K562 (cell line): ENCODE data around the gene CALD1. TPM values are rescaled to one million over a fixed set of nuclear protein-coding genes. Genes with fewer than 3 reads are reported as not detected.

ENCODE experiments used
- ATAC-seq: fragments of 200-7000 bp; cut with Tn5 transposase; 3 replicates; pipeline ENCODE4 v1.9.1; 2020; ENCODE audit warnings: moderate library complexity
- BruUV-seq: library from RNA; stranded (reverse); fragments of 400-500 nt; replicated peaks from 2 replicates; lab custom pipeline; 2021; lab: Mats Ljungman, UMichigan
- CTCF ChIA-PET: fragments of 300-600 bp; formaldehyde crosslinking; extraction: SDS; loops from one replicate; lab custom pipeline; 2021; ENCODE audit warnings: low intra/inter-chr PET ratio; lab: Yijun Ruan, JAX
- POLR2A ChIA-PET: fragments of 300-600, 350-650 bp; sonication (Branson Sonifier 250); formaldehyde crosslinking; extraction: SDS; loops from one replicate; lab custom pipeline; 2021; ENCODE audit warnings: antibody characterized with exemption, inconsistent platforms; lab: Yijun Ruan, JAX
- DNase-seq, 4 experiments: peaks; one replicate each; pipeline versions ENCODE4 v3.0.0 to v3.0.0-alpha.2; 2011 to 2018; ENCODE audit warnings: low spot score in 3 of 4, mixed read lengths in 3 of 4; ENCODE audit errors: extremely low read depth in 1 of 4
- FAIRE-seq: peaks from 2 replicates; lab custom pipeline; 2011; peaks lifted over from hg19 to GRCh38; lab: Jason Lieb, UNC
- H2AFZ ChIP-seq: 2 replicates; pipeline ENCODE4 v1.6.0; 2011; ENCODE audit warnings: low read depth, low read length, control low read depth, inconsistent platforms
- H3K27ac ChIP-seq: fragments of 200-600 bp; 3 replicates; pipeline ENCODE4 v1.8.0; 2011; ENCODE audit warnings: low read depth, mild to moderate bottlenecking, control low read depth, inconsistent platforms, low read length, moderate library complexity, mixed read lengths; ENCODE audit errors: extremely low read depth
- H3K27me3 ChIP-seq, 2 experiments: fragments of 300-600 bp in 1 of 2; 2 replicates in 1 of 2; 3 replicates in 1 of 2; pipeline versions ENCODE4 v1.6.0 to v1.8.0; 2011; ENCODE audit warnings: inconsistent platforms in 2 of 2, low read length in 2 of 2, mild to moderate bottlenecking in 1 of 2, mixed read lengths in 1 of 2, moderate library complexity in 1 of 2; ENCODE audit not compliant: control insufficient read depth in 2 of 2, insufficient read depth in 2 of 2
- H3K36me3 ChIP-seq: fragments of 300-600 bp; 3 replicates; pipeline ENCODE4 v1.8.0; 2011; ENCODE audit warnings: mild to moderate bottlenecking, low read length, inconsistent platforms; ENCODE audit not compliant: control insufficient read depth, insufficient read depth
- H3K4me1 ChIP-seq, 2 experiments: fragments of 200-600 bp in 1 of 2; replicated peaks in 1 of 2; 2 replicates in 1 of 2; 3 replicates in 1 of 2; pipeline versions ENCODE4 v1.5.1 to v1.8.0; 2011; ENCODE audit warnings: inconsistent platforms in 2 of 2, low read length in 2 of 2, mild to moderate bottlenecking in 1 of 2, mixed read lengths in 1 of 2, moderate library complexity in 1 of 2; ENCODE audit not compliant: control insufficient read depth in 2 of 2, insufficient read depth in 2 of 2
- H3K4me2 ChIP-seq: 2 replicates; pipeline ENCODE4 v1.6.1; 2011; ENCODE audit warnings: low read length, control low read depth, inconsistent platforms, mixed read lengths; ENCODE audit not compliant: insufficient read depth
- H3K4me3 ChIP-seq: fragments of 200-600 bp; sonication (generic), shearing (Covaris generic); 2 replicates; pipeline ENCODE4 v1.5.1; 2016; ENCODE audit warnings: control low read depth, inconsistent platforms
- H3K79me2 ChIP-seq: fragments of 200-600 bp; 3 replicates; pipeline ENCODE4 v1.8.0; 2011; ENCODE audit warnings: low read length, inconsistent platforms; ENCODE audit not compliant: control insufficient read depth, insufficient read depth
- H3K9ac ChIP-seq, 2 experiments: 2 replicates each; pipeline versions ENCODE4 v1.6.0 to v1.6.1; 2011; ENCODE audit warnings: low read depth in 2 of 2, low read length in 2 of 2, control low read depth in 1 of 2, inconsistent platforms in 1 of 2, mild to moderate bottlenecking in 1 of 2, mixed read lengths in 1 of 2; ENCODE audit not compliant: insufficient read depth in 1 of 2
- H3K9me1 ChIP-seq: one replicate; pipeline ENCODE4 v1.6.0; 2011; ENCODE audit warnings: inconsistent platforms, mild to moderate bottlenecking, low read length, moderate library complexity; ENCODE audit not compliant: control insufficient read depth, insufficient read depth
- H3K9me3 ChIP-seq: replicated peaks from 2 replicates; pipeline ENCODE4 v1.5.1; 2011; ENCODE audit warnings: low read depth, low read length, inconsistent platforms; ENCODE audit not compliant: control insufficient read depth, insufficient read depth
- H4K20me1 ChIP-seq: replicated peaks from 2 replicates; pipeline ENCODE4 v1.6.1; 2011; ENCODE audit warnings: low read length, inconsistent platforms, mixed read lengths; ENCODE audit not compliant: control insufficient read depth, insufficient read depth
- HNRNPUL1 ChIP-seq: fragments of 200-400 bp; formaldehyde crosslinking; IDR thresholded peaks from 2 replicates; pipeline ENCODE4 v1.6.1; 2017; ENCODE audit warnings: low read length
- SPI1 ChIP-seq: IDR thresholded peaks from 2 replicates; pipeline ENCODE4 v1.6.1; 2011; ENCODE audit warnings: low read depth, low read length, control low read depth, borderline replicate concordance
- ZBTB1 ChIP-seq: sonication (generic); formaldehyde crosslinking; IDR thresholded peaks from 2 replicates; pipeline ENCODE4 v1.8.1; 2023; ENCODE audit warnings: missing genetic modification reagents, low read depth, mild to moderate bottlenecking, borderline replicate concordance
- ZNF699 ChIP-seq: fragments of 250-450 bp; sonication (Bioruptor Pico); IDR thresholded peaks from 2 replicates; pipeline ENCODE4 v1.8.0; 2021; ENCODE audit warnings: mild to moderate bottlenecking, moderate library complexity; ENCODE audit not compliant: insufficient replicate concordance
- WGBS: fragments of 100-300 bp; shearing (Covaris generic); methylation state at CpG from one replicate; pipeline ENCODE4 v1.1.6; 2016; ENCODE audit warnings: low coverage, mixed read lengths; ENCODE audit not compliant: insufficient coverage; ENCODE audit errors: missing lambda C conversion rate; 5-methylcytosine and 5-hydroxymethylcytosine counted together
- in situ Hi-C: fragments of 300-500 bp; cut with MboI; formaldehyde crosslinking; loops from 4 replicates; pipeline ENCODE4 v1.15.0; 2018; ENCODE audit warnings: inconsistent platforms, mixed read lengths
- intact Hi-C: fragments of 100-400 bp; cut with micrococcal nuclease; formaldehyde crosslinking; loops from 2 replicates; pipeline ENCODE4 v1.14.2; 2022
- polyA plus RNA-seq, 8 experiments: library from polyadenylated mRNA; depleted of rRNA in 4 of 8; stranded (reverse) in 5 of 8; unstranded in 3 of 8; fragments of >200 nt; fragmentation: Nextera tagmentation in 2 of 8; fragmentation: Illumina TruSeq in 1 of 8; extraction: Ambion mirVana in 2 of 8; extraction: Trizol in 1 of 8; gene quantifications; 2 replicates each; pipeline versions ENCODE4 v1.2.1 to v1.2.3, GENCODE V29; 2011 to 2014; ENCODE audit warnings: inconsistent platforms in 1 of 8, missing spikeins in 1 of 8
- total RNA-seq, 7 experiments: library from RNA; depleted of rRNA in 6 of 7; stranded (reverse); fragments of >200 nt in 6 of 7; fragmentation: Illumina TruSeq in 2 of 7; extraction: Trizol in 2 of 7; gene quantifications; 2 replicates each; pipeline versions ENCODE4 v1.2.1 to v1.2.3, GENCODE V29; 2011 to 2021; ENCODE audit warnings: low replicate concordance in 1 of 7
- TF ChIP-seq, protein P1 (sequence below): fragments of 450-650 bp; IDR thresholded peaks from 2 replicates; pipeline ENCODE4 v1.6.1; 2016; ENCODE audit warnings: mild to moderate bottlenecking, moderate library complexity

CALD1 gene
- total and polyA plus RNA-seq, 9 of the 15 experiments (the other 6 are each of a cell fraction or from before 2014, with no cell fraction given) = 0.40 TPM; not detected in 8

DNA sequence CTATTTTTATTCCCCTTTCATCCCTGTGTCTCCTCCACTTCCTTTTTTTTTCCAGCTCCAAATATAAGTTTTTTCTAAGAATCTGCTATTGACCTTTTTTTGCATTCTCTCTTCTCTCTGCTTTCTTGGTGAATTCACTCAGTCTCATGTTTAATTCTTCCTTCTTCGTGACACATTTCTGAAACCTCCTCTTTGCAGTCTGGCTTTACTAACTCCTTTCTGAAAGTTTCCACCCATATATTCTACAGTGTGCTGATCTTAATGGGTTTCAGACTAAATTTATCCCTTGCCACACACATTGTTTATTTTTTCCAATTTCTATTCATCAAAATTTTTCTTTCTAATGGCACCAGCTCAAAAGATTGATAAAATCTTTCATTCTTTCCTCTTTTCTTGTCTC lies 47.8 kb upstream of the CALD1 start:
- no peak overlapping the region for H2AFZ ChIP-seq
- CTCF ChIA-PET = no interaction called here
- ATAC-seq = no peak

More for the DNA sequence above, 47.8 kb upstream of the CALD1 start:
- BruUV-seq = no TSS peak
- no peaks in the 10 kb centered on the region for H3K36me3 ChIP-seq
- peaks cover 21 to 28% of the 10 kb centered on the region in 2 experiments; a peak in 4 of 5 replicates for H3K27me3 ChIP-seq
- H3K79me2 ChIP-seq = no peaks in the 10 kb centered on the region
- no peaks in the 10 kb centered on the region for H4K20me1 ChIP-seq
- no peak for TF ChIP-seq ZBTB1
- TF ChIP-seq SPI1 = peak; percentile 28; the same call in 1 of the 2 replicates
- no peak for TF ChIP-seq ZNF699
- TF ChIP-seq, protein P1, sequence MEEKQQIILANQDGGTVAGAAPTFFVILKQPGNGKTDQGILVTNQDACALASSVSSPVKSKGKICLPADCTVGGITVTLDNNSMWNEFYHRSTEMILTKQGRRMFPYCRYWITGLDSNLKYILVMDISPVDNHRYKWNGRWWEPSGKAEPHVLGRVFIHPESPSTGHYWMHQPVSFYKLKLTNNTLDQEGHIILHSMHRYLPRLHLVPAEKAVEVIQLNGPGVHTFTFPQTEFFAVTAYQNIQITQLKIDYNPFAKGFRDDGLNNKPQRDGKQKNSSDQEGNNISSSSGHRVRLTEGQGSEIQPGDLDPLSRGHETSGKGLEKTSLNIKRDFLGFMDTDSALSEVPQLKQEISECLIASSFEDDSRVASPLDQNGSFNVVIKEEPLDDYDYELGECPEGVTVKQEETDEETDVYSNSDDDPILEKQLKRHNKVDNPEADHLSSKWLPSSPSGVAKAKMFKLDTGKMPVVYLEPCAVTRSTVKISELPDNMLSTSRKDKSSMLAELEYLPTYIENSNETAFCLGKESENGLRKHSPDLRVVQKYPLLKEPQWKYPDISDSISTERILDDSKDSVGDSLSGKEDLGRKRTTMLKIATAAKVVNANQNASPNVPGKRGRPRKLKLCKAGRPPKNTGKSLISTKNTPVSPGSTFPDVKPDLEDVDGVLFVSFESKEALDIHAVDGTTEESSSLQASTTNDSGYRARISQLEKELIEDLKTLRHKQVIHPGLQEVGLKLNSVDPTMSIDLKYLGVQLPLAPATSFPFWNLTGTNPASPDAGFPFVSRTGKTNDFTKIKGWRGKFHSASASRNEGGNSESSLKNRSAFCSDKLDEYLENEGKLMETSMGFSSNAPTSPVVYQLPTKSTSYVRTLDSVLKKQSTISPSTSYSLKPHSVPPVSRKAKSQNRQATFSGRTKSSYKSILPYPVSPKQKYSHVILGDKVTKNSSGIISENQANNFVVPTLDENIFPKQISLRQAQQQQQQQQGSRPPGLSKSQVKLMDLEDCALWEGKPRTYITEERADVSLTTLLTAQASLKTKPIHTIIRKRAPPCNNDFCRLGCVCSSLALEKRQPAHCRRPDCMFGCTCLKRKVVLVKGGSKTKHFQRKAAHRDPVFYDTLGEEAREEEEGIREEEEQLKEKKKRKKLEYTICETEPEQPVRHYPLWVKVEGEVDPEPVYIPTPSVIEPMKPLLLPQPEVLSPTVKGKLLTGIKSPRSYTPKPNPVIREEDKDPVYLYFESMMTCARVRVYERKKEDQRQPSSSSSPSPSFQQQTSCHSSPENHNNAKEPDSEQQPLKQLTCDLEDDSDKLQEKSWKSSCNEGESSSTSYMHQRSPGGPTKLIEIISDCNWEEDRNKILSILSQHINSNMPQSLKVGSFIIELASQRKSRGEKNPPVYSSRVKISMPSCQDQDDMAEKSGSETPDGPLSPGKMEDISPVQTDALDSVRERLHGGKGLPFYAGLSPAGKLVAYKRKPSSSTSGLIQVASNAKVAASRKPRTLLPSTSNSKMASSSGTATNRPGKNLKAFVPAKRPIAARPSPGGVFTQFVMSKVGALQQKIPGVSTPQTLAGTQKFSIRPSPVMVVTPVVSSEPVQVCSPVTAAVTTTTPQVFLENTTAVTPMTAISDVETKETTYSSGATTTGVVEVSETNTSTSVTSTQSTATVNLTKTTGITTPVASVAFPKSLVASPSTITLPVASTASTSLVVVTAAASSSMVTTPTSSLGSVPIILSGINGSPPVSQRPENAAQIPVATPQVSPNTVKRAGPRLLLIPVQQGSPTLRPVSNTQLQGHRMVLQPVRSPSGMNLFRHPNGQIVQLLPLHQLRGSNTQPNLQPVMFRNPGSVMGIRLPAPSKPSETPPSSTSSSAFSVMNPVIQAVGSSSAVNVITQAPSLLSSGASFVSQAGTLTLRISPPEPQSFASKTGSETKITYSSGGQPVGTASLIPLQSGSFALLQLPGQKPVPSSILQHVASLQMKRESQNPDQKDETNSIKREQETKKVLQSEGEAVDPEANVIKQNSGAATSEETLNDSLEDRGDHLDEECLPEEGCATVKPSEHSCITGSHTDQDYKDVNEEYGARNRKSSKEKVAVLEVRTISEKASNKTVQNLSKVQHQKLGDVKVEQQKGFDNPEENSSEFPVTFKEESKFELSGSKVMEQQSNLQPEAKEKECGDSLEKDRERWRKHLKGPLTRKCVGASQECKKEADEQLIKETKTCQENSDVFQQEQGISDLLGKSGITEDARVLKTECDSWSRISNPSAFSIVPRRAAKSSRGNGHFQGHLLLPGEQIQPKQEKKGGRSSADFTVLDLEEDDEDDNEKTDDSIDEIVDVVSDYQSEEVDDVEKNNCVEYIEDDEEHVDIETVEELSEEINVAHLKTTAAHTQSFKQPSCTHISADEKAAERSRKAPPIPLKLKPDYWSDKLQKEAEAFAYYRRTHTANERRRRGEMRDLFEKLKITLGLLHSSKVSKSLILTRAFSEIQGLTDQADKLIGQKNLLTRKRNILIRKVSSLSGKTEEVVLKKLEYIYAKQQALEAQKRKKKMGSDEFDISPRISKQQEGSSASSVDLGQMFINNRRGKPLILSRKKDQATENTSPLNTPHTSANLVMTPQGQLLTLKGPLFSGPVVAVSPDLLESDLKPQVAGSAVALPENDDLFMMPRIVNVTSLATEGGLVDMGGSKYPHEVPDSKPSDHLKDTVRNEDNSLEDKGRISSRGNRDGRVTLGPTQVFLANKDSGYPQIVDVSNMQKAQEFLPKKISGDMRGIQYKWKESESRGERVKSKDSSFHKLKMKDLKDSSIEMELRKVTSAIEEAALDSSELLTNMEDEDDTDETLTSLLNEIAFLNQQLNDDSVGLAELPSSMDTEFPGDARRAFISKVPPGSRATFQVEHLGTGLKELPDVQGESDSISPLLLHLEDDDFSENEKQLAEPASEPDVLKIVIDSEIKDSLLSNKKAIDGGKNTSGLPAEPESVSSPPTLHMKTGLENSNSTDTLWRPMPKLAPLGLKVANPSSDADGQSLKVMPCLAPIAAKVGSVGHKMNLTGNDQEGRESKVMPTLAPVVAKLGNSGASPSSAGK = no peak
- no peak for TF ChIP-seq HNRNPUL1
- H3K4me2 ChIP-seq = no peak overlapping the region
- in situ Hi-C loops (no loop called here), intact Hi-C loops (loop anchor here (10.0 kb wide), 1 partner anchor 297 kb away; no protein-coding TSS in a partner anchor)
- WGBS = 5% methylated on average over 1 of the region's 1 CpG
- POLR2A ChIA-PET = interaction anchor here (0.6 to 0.7 kb wide), 2 partner anchors 34 to 260 kb away, joined by 3 to 4 read pairs; no protein-coding TSS in a partner anchor
- no peak overlapping the region for H3K27ac ChIP-seq
- H3K4me1 ChIP-seq = no peaks in the 10 kb centered on the region
- H3K9me1 ChIP-seq = no peaks in the 10 kb centered on the region
- H3K9ac ChIP-seq = no peak overlapping the region
- FAIRE-seq = no peak
- H3K4me3 ChIP-seq = no peak overlapping the region
- DNase-seq = no peak
- no peaks in the 10 kb centered on the region for H3K9me3 ChIP-seq
